ENCODE results near the gene SLC16A2. TPM values are rescaled to one million over a fixed set of nuclear protein-coding genes. Genes with fewer than 3 reads are reported as not detected.
"Not testable (repeated sequence)": the region's sequence is repeated elsewhere in the genome, so short reads cannot be mapped to it uniquely, and the experiment has no call there.

Gene SLC16A2
- total RNA-seq, 1 donor, result 28.5 TPM

DNA sequence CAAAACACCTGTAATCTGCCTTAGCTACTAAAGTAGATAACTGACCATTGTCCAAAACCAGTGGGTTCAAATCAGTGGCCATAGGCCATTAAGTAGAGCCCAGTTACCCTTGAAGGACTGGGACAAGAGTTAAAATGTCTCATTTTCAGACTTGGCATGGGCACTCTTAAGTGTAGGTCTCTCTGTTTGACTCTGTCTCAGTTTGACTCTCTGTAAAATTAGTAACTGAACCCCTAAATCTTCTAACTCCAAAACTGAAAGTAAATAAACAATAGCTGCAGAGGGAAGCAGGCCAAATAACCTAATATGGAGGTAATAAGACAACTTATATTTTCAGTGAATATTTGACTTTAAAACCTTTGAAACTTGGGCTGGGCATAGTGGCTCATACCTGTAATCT lies 89.1 kb downstream of the SLC16A2 start:
- DNase-seq (ENCODE audit: low read depth), result no peak
- H3K4me3 ChIP-seq (ENCODE audit: low read depth, low read length), result no peak overlapping the region
- TF ChIP-seq, protein P1, sequence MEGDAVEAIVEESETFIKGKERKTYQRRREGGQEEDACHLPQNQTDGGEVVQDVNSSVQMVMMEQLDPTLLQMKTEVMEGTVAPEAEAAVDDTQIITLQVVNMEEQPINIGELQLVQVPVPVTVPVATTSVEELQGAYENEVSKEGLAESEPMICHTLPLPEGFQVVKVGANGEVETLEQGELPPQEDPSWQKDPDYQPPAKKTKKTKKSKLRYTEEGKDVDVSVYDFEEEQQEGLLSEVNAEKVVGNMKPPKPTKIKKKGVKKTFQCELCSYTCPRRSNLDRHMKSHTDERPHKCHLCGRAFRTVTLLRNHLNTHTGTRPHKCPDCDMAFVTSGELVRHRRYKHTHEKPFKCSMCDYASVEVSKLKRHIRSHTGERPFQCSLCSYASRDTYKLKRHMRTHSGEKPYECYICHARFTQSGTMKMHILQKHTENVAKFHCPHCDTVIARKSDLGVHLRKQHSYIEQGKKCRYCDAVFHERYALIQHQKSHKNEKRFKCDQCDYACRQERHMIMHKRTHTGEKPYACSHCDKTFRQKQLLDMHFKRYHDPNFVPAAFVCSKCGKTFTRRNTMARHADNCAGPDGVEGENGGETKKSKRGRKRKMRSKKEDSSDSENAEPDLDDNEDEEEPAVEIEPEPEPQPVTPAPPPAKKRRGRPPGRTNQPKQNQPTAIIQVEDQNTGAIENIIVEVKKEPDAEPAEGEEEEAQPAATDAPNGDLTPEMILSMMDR (IDR thresholded peaks at IDR 0.05; ENCODE audit: insufficient read depth, low read length), result no peak

DNA sequence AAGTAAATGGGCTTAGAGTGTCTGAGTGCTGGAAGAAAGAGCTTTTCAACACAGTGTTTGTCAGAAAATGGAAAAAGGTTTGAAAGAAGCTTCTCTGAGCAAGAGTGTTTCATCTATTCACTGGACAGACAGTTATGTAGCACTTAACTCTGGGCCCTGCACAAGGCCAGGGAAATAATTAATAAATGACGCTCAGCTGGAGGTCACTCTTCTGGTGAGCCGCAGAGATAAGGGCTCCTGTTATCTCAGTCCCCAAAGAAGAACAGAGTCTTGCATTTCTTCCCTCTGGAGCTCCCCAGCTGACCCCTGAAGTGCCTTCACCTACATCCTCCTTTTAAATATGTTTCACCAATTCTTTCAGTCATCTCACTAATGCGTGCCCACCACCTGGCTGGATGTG lies 90.4 kb downstream of the SLC16A2 start:
- no peak for DNase-seq (ENCODE audit: low read depth)
- TF ChIP-seq, protein P1 (IDR thresholded peaks at IDR 0.05; ENCODE audit: insufficient read depth, low read length), result no peak
- no peak overlapping the region for H3K4me3 ChIP-seq (ENCODE audit: low read depth, low read length)

DNA sequence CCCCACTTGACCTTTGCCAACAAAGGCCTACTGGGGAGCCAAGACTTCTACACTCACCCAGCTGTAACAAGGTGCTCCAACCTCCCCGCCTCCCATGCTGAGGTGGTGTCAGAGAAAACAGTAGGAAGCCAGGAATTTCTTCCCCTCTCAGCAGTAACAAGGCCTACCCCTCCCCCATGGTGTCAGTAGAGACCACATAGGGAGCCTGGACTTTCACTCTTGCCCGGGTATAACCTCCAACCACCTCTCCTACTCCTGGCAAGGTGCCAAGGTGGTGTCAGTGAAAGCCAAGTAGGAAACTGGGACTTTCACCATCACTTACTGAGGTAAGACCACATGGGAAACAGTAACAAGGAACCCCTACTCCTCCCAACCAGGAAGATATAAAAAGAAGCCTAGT lies 93.1 kb downstream of the SLC16A2 start:
- H3K4me3 ChIP-seq (ENCODE audit: low read depth, low read length), result no peak overlapping the region
- DNase-seq (ENCODE audit: low read depth), result no peak
- TF ChIP-seq, protein P1 (IDR thresholded peaks at IDR 0.05; ENCODE audit: insufficient read depth, low read length), result no peak

DNA sequence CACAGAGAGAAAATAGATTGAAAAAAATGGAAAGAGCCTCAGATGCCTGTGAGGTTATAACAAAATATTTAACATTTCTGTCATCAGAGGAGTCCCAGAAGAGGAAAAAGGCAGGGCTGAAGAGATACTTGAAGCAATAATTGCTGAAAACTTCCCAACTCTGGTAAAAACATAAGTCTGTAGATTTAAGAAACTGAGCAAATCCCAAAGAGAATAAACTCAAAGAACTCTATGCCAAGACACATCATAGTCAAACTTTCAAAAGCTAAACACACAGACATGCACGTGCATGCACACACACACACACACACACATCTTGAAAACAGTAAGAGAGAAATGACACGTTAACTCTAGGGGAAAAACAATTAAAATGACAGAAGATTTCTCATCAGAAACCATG lies 94.1 kb downstream of the SLC16A2 start:
- TF ChIP-seq, protein P1 (IDR thresholded peaks at IDR 0.05; ENCODE audit: insufficient read depth, low read length), result no peak
- no peak for DNase-seq (ENCODE audit: low read depth)
- no peak overlapping the region for H3K4me3 ChIP-seq (ENCODE audit: low read depth, low read length)

DNA sequence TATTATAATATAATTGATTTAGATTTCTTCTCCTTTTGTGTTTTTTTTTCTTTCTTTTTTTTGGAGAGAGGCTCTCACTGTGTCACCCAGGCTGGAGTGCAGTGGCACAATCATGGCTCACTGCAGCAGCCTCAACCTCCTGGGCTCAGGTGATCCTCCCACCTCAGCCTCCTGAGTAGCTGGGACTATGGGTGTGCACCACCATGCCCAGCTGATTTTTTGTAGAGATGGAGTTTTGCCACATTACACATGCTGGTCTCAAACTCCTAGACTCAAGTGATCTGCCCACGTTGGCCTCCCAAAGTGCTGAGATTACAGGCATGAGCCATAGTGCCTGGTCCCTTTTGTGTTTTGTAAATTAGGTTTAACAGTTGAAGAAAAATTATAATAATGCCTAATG lies 94.7 kb downstream of the SLC16A2 start:
- DNase-seq (ENCODE audit: low read depth); H3K4me3 ChIP-seq (ENCODE audit: low read depth, low read length): not testable (repeated sequence)

DNA sequence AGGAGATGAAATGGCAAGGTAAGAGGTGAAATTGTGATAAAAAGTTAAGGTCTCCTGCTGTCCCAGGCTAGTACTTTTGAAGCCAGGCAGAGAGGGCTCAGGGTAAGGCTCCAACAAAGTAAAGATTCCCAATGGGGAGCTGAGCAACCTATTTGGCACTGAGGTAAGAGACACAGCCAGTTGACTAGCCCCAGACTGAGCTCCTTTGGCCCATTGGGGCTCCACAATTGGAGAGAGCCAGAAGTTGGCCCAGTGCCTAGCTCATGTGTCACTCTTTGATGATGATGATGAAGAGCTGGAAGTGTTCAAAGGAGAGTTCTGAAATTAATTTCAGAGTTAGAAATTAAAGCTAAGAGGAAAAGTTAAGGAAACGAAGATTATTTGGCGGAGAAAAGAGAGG lies 98.6 kb downstream of the SLC16A2 start:
- peak; percentile 28 for DNase-seq (ENCODE audit: low read depth)

DNA sequence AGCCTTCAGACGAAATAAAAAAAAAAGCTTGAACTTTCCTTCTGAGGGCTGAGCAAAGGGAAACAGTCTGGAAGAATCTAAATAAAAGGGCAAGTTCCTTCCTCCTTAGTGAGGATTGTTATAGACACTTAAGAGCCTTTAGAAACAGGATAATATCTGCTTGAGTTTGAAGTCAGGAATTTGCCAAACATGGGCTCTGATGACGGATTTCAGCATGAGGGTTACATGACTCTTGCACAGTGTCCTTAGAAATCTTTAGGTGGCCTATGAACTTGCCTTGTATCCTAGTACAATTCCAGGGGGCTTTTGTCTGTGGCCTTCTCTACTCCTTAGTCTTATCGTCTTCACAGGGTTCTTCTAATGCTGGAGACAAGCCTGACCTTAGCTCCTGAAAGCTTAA lies 99.0 kb downstream of the SLC16A2 start:
- DNase-seq (ENCODE audit: low read depth), result no peak
- TF ChIP-seq, protein P1 (IDR thresholded peaks at IDR 0.05; ENCODE audit: insufficient read depth, low read length), result no peak
- no peak overlapping the region for H3K4me3 ChIP-seq (ENCODE audit: low read depth, low read length)

More for the DNA sequence above, 98.6 kb downstream of the SLC16A2 start:
- no peak overlapping the region for H3K4me3 ChIP-seq (ENCODE audit: low read depth, low read length)
- TF ChIP-seq, protein P1 (IDR thresholded peaks at IDR 0.05; ENCODE audit: insufficient read depth, low read length), result no peak

Measured in fibroblast of the aortic adventitia (primary cell).